Activated T-cell treated with anti-CD3 and anti-CD28 coated beads, Interleukin-2, amount 50 U/mL, for 24 hours (primary cell): ENCODE measurements around the gene SLC29A3.
A peak's percentile ranks its signal among the peaks of the same experiment; 100 is the strongest.

Experiments used
- DNase-seq: peaks from one replicate; pipeline ENCODE4 v3.0.0-alpha.2; 2020
- H3K27ac Mint-ChIP-seq: 2 replicates; pipeline ENCODE4 v1.8.0; 2020; ENCODE audit warnings: mild to moderate bottlenecking, mixed read lengths
- H3K27me3 Mint-ChIP-seq: 2 replicates; pipeline ENCODE4 v1.8.0; 2020; ENCODE audit warnings: mixed read lengths
- H3K36me3 Mint-ChIP-seq: 2 replicates; pipeline ENCODE4 v1.8.0; 2020; ENCODE audit warnings: low read depth, mixed read lengths
- H3K4me1 Mint-ChIP-seq: 2 replicates; pipeline ENCODE4 v1.8.0; 2020; ENCODE audit warnings: low read depth, mixed read lengths
- H3K4me3 Mint-ChIP-seq: 2 replicates; pipeline ENCODE4 v1.8.0; 2020; ENCODE audit warnings: mild to moderate bottlenecking, moderate library complexity, mixed read lengths
- H3K9me3 Mint-ChIP-seq: 2 replicates; pipeline ENCODE4 v1.8.0; 2020; ENCODE audit warnings: mixed read lengths

The SLC29A3 gene

DNA sequence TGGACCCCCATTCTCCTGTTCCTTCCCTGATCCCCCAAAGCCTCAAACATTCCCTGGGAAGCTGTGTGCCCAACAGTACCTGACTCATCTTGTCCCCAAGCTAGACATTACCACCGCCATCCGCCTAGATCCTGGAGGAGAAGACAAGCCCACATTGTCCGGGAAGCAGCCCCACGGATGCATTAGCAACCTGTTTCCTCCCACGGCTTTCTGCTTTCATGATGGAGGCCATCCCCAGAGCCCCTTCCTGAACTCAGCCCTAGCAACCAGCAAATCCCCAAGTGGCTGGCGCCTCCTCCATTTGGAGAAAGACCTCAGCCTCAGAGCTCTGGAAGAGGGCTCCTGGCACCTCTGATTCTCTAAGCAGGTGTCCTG, 2.3 kb upstream of the SLC29A3 start:
- Mint-ChIP-seq H3K36me3 (no peaks in the 10 kb centered on the region), H3K27ac (peak overlapping the region; percentile 40), H3K27me3 (peaks cover 12% of the 10 kb centered on the region), H3K4me1 (peaks cover 41% of the 10 kb centered on the region), H3K4me3 (no peak overlapping the region), H3K9me3 (no peaks in the 10 kb centered on the region)
- DNase-seq, result no peak

DNA sequence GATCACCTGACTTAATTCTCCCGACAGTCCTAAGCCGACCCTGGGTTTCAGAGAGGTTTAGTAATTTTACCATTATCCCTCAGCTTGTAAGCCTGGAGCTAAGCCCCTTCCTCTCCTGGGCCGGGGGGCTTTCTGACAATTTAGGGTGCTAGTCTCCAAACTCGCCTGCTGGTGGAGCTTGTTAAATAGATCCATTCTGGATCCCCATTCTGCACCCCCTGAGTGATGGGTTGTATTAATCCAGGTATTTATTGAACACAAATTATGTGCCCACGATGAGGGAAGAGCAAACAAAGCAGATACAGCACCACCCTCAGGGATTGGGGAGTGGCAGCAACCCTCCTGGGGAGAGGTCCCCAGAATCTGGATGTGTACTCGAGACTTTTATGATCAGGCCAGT, 1.3 kb upstream of the SLC29A3 start:
- Mint-ChIP-seq H3K36me3 (peaks cover under 1% of the 10 kb centered on the region), H3K4me1 (peaks cover 41% of the 10 kb centered on the region), H3K4me3 (no peak overlapping the region), H3K9me3 (no peaks in the 10 kb centered on the region), H3K27me3 (peaks cover 10% of the 10 kb centered on the region), H3K27ac (peak overlapping the region; percentile 47)
- DNase-seq, result no peak

DNA sequence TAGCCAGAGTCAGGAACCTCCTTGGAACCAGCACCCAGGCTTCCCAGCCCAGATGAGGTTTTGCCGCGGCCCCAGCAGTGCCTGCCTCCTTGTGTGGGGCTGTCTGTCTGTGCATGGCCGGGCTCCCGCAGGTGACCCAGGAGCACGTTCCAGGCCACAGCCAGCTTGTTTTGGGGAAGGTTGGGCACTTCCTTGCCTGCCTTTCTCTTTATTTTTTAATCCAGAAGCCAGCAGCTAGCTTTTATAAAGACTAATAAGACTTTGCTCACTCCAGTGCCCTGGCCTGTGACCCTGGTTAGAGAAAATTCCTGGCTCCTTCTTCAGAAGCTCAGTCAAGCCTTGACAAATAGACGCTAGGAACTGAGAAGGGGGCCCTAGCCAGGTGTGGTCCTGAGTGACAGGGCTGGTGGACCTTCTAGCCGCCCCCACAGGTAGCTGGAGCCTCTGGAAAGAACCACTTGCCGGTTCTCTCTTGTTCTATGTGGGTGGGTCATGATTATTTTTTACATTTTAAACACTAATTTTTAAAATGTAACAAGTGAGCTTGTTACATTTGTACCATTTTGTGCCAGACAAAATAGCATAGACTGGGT, 837 bp downstream of the SLC29A3 start:
- no peaks in the 10 kb centered on the region for H3K9me3 Mint-ChIP-seq
- no peaks in the 10 kb centered on the region for H3K27me3 Mint-ChIP-seq
- H3K36me3 Mint-ChIP-seq, result peaks cover 22% of the 10 kb centered on the region
- H3K4me3 Mint-ChIP-seq, result peak overlapping the region; percentile 93
- peak overlapping the region; percentile 91 for H3K27ac Mint-ChIP-seq
- no peak for DNase-seq
- H3K4me1 Mint-ChIP-seq, result peaks cover 49% of the 10 kb centered on the region

DNA sequence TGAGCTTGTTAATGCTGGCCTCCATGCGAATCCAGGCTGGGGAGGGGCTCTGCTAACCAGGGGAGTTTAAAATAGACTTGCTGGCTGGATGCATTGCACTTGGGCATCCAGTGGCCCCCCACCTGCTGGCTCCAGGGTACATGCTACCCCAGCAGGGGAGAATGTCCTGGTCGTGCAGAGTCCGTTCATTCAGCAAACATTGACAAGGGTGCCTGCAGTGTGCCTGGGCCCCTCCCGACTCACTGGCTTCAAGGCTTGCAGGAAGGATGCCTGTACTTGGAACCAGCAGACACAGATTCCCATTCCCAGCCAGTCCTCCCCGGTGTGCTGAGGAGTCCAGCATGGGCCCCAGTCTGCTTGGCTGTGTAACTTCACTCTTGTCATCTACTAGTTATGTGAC, 1.5 kb downstream of the SLC29A3 start:
- H3K9me3 Mint-ChIP-seq, result no peaks in the 10 kb centered on the region
- peak overlapping the region; percentile 93 for H3K4me3 Mint-ChIP-seq
- no peaks in the 10 kb centered on the region for H3K27me3 Mint-ChIP-seq
- H3K27ac Mint-ChIP-seq, result peak overlapping the region; percentile 15
- H3K36me3 Mint-ChIP-seq, result peaks cover 29% of the 10 kb centered on the region
- H3K4me1 Mint-ChIP-seq, result peaks cover 49% of the 10 kb centered on the region
- DNase-seq, result no peak

DNA sequence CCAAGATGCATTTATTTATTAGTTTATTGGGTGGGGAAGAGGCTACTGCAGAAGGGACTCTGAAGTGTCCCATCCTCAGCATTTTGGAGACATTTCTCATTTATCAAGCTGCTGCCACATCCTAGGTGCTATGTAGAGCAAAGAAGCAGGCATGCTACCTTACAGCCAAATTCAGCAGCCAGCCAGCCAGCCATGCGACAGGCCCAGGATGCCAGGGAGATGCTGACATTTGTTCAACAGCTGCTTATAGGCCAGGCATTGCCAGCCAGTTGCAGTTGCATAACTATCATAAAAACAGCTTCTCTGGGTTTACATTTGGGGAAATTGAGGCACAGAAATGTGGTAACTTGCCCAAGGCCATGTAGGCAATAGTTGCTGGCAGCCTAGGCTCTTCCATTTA, 2.3 kb downstream of the SLC29A3 start:
- H3K9me3 Mint-ChIP-seq, result no peaks in the 10 kb centered on the region
- no peak overlapping the region for H3K4me3 Mint-ChIP-seq
- no peaks in the 10 kb centered on the region for H3K27me3 Mint-ChIP-seq
- peaks cover 41% of the 10 kb centered on the region for H3K4me1 Mint-ChIP-seq
- H3K27ac Mint-ChIP-seq, result no peak overlapping the region
- no peak for DNase-seq
- H3K36me3 Mint-ChIP-seq, result peaks cover 30% of the 10 kb centered on the region

DNA sequence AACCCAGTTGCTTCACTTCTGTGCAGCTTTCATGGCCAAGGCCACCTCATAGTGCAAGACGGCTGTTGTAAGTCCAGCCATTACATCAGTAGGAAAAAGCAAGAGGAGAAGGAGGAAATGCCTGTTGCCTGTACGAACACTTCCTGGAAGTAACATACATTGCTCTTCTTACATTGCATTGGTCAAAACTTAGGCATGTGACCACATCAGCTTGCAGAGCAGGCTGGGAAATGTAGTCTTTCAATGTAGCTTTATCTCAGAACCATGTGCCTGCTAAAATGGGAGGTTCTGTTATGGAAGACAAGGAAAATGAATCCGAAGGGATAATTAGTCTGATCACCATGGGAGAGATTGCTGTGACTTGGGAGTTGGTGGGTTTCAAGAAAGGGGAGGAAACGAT, 4.3 kb downstream of the SLC29A3 start:
- H3K27me3 Mint-ChIP-seq, result no peaks in the 10 kb centered on the region
- H3K27ac Mint-ChIP-seq, result peak overlapping the region; percentile 37
- peaks cover 44% of the 10 kb centered on the region for H3K36me3 Mint-ChIP-seq
- peaks cover 30% of the 10 kb centered on the region for H3K4me1 Mint-ChIP-seq
- no peak overlapping the region for H3K4me3 Mint-ChIP-seq
- DNase-seq, result no peak
- no peaks in the 10 kb centered on the region for H3K9me3 Mint-ChIP-seq

DNA sequence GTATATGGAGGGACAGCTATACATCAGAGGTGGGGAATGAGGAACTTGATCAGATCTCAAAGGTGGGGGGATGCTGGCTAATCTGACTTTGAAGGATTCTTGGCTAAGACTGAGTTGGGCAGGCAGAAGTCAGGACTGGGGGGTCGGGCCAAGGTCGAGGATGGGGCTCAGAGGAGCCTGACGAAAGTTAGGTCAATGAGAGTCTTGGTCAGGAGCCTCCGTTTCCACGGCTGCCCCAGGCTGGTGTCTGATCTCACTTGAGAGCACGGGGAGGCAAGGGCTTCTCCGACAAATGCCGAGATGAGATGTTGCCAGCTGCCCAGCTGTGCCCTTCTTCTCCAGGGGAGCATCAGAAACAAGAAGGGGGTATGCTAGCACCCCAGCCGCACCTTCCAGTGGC, 5.7 kb downstream of the SLC29A3 start:
- DNase-seq, result no peak
- Mint-ChIP-seq H3K27ac (no peak overlapping the region), H3K4me1 (peaks cover 22% of the 10 kb centered on the region), H3K36me3 (peaks cover 50% of the 10 kb centered on the region), H3K4me3 (no peak overlapping the region), H3K9me3 (no peaks in the 10 kb centered on the region), H3K27me3 (no peaks in the 10 kb centered on the region)

DNA sequence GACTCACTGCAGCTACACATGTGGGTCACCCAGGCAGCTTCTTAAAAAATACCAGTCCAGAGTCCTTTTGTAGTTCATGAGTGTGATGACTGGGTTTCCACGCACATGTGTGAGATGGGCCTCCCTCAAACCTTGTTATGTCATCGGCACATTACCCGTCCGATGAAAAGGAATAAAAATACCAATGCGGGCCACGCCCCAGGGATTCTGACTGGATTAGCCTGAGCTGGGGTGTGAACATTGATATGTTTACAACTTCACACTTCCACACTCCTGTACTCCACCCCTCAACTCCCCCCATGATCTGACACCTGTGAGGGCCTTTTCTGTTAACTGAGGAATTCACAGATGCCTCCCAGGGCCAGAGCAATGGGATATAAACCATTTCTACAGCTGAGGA, 6.2 kb downstream of the SLC29A3 start:
- DNase-seq, result no peak
- Mint-ChIP-seq H3K27me3 (no peaks in the 10 kb centered on the region), H3K4me1 (peaks cover 18% of the 10 kb centered on the region), H3K36me3 (peaks cover 50% of the 10 kb centered on the region), H3K9me3 (no peaks in the 10 kb centered on the region), H3K27ac (no peak overlapping the region), H3K4me3 (no peak overlapping the region)

DNA sequence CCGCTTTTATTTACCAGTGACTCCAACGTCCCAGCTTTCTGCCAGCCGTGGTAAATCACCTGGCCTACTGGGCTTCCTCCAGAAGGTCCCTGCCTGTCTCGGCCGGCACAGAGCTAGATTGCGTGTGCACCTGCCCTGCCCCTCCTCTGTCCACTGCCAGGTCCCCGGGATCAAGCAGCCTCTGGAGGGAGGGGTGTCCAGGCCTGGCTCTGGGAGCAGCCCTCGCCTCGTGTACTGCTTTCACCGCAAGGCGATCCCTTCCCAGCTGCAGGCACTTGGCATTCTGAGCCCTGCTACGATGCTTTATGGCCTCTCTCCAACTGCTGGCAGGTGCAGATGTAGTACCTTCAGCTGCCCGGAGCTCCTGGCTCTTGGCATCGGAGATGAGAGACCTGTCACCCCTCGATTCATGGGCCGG, 7.4 kb downstream of the SLC29A3 start:
- Mint-ChIP-seq H3K27me3 (no peaks in the 10 kb centered on the region), H3K4me3 (no peak overlapping the region), H3K36me3 (peaks cover 56% of the 10 kb centered on the region), H3K9me3 (no peaks in the 10 kb centered on the region), H3K27ac (no peak overlapping the region), H3K4me1 (peaks cover 12% of the 10 kb centered on the region)
- no peak for DNase-seq

DNA sequence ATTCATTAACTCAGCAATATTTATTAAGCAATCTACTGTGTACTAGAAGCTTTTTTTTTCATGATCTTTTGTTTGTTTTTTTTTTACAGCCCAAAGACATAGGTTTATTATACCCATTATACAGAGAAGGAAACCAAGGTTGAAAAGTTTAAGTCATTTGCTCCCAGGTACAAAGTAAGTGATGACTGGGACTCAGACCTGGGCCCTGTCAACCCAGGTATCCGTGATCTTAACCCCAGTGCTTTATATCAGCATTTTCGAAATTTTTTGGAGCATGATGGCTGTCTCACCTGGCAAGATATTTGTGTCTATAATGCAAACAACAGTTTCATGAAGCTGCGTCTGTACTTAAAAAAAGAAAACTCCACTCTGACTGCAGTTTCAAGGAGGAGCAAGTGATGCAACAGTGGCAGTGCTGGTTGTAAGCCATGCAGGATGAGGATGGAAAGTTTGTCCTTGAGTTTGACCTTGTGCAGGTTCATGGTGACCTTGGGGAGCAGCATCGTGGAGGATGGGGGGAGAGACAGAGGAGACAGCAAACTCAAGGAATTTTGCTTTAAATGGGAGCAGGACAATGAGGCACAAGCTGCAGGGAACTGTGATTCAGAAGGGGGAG, 11.8 kb downstream of the SLC29A3 start:
- Mint-ChIP-seq H3K27me3 (no peaks in the 10 kb centered on the region), H3K27ac (no peak overlapping the region), H3K4me1 (no peaks in the 10 kb centered on the region)

DNA sequence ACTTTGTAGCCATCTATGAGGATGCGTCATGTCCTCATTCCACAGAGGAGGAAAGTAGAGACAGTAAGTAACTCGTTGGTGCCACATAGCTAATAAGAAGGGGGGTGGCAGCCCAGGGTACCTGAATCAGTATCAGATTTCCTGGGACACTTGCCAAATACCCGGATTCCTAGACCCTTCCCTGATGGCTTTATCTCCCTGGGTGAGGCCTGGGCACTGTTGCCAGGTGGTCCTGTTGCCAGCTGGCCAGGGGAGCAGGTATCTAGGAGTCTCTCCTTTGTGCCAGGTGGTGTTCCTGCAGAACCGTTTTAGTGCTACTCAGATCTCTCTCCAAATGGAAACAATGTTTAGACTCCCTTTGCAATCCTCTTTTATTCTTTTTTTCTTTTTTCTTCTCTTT, 12.7 kb downstream of the SLC29A3 start:
- Mint-ChIP-seq H3K9me3 (no peaks in the 10 kb centered on the region), H3K36me3 (peaks cover 38% of the 10 kb centered on the region), H3K27ac (no peak overlapping the region), H3K4me3 (no peak overlapping the region), H3K4me1 (no peaks in the 10 kb centered on the region), H3K27me3 (no peaks in the 10 kb centered on the region)
- DNase-seq, result no peak

More for the DNA sequence above, 11.8 kb downstream of the SLC29A3 start:
- H3K4me3 Mint-ChIP-seq, result no peak overlapping the region
- DNase-seq, result no peak
- H3K9me3 Mint-ChIP-seq, result no peaks in the 10 kb centered on the region
- peaks cover 39% of the 10 kb centered on the region for H3K36me3 Mint-ChIP-seq

DNA sequence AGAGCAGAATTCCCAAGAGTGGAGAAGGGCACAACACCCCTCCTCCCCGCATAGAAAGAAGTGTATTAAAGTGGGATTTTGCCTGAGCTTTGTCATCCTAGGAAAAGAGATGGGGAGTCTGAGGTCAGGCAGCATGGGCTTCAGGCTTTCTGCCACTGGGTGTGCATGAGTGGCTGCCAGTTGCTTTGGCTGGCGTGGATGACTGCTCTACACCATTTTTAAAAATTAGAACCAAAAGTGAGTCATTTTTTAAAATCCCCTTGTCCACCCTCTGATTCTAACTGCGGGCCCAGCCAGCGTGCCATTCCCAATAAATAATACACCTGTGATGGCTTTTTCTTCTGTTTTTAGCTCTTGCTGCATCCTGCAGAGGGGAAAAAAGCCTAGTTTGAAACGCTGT, 13.4 kb downstream of the SLC29A3 start:
- Mint-ChIP-seq H3K4me3 (no peak overlapping the region), H3K4me1 (no peaks in the 10 kb centered on the region), H3K27me3 (no peaks in the 10 kb centered on the region), H3K27ac (no peak overlapping the region), H3K36me3 (peaks cover 32% of the 10 kb centered on the region), H3K9me3 (no peaks in the 10 kb centered on the region)
- DNase-seq, result no peak

DNA sequence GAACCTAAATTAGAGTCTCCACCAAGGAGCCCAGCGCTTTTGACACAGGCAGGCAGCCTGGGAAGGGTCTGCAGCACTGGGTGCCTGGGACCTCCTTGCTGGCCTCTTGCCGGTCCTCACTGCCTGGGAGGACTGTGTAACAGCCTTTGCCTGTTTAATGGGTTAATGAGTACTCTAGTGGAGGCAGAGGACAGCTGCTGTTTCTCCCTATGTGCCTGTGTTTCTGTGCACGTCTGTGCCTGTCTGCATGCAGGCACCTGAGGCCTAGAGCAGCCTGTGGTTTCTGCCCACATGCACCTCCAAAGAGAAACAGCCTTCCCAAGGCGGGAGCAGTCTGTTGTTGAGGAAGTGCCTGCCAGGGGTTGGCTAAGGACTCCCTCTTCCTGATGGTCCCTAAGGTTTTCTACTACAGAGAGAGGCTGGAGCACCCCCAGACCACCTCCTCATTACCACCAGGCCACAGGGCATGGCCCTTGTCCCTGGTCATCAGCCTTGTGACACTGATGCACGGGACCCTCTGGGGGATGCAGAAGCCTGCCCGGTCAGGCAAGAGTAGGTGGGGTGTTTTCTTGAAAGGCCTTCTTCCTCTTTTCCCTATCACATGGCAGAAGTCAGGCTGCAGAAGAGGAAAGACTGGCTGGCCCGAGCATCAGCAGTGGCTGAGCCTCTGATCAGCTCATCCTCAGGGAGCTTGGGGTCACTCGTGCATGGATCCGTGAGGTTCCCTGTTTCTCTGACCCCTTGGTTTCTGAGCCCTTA, 14.2 kb downstream of the SLC29A3 start:
- Mint-ChIP-seq H3K4me3 (no peak overlapping the region), H3K27me3 (no peaks in the 10 kb centered on the region), H3K27ac (no peak overlapping the region), H3K36me3 (peaks cover 26% of the 10 kb centered on the region), H3K4me1 (no peaks in the 10 kb centered on the region), H3K9me3 (no peaks in the 10 kb centered on the region)
- no peak for DNase-seq

DNA sequence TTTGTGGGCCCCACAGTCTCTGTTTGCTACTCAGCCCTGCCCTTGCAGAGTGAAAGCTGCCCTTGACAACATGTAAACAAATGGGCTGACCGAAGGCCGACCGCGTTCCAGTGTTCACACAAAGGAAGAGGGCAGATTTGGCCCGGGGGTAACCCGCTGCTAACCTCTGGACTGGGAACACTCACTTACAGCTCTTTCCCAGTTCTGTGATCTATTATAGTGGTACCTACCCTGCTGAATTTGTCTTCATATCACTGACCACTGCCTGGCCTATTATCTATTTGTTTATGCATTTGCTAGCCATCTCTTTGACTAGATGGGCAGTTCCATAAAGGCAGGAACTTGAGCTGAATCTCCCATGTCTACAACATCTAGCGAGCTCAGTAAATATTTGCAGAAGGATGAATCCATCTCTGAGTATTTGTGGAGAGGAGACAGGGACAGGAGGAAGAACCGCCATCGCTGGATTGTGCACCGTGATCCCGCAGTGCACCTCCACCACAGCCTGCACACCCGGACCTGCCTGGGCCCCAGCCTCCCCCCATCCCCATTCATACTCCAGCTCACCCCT, 15.2 kb downstream of the SLC29A3 start:
- no peaks in the 10 kb centered on the region for H3K27me3 Mint-ChIP-seq
- H3K27ac Mint-ChIP-seq, result no peak overlapping the region
- DNase-seq, result no peak
- peaks cover 26% of the 10 kb centered on the region for H3K36me3 Mint-ChIP-seq
- H3K4me3 Mint-ChIP-seq, result no peak overlapping the region
- no peaks in the 10 kb centered on the region for H3K9me3 Mint-ChIP-seq
- no peaks in the 10 kb centered on the region for H3K4me1 Mint-ChIP-seq

DNA sequence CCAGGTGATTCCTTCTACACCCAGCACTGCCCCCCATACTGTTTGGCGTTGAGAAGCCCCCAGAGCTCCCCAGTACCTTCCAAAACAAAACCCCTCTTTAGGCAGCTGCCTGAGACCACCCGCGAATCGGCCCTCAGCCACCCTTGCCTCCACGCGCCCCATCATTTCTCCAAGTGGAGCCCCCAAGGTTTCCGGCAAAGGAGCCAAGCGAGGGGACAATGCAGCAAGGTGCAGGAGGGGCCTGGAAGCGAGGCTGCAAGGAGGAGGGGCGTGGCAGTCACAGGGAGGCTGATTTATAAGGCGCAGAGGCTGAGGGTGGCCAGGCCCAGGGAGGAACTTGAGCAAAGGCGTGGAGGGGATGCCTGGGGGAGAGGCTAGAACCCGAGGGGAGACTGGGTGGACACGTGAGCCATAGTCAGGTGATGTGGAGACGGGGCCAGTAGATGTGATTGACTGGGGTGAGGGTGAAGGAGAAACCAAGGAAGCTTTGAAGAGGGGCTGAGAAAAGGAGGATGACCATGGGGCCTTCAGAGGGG, 16.2 kb downstream of the SLC29A3 start:
- Mint-ChIP-seq H3K4me3 (no peak overlapping the region), H3K36me3 (peaks cover 31% of the 10 kb centered on the region), H3K27ac (no peak overlapping the region), H3K27me3 (no peaks in the 10 kb centered on the region), H3K9me3 (no peaks in the 10 kb centered on the region), H3K4me1 (no peaks in the 10 kb centered on the region)
- no peak for DNase-seq
